GM12873 (cell line): Measurements from ENCODE around the gene ELK3.

Experiments
- TF ChIP-seq, protein P1 (sequence below): IDR thresholded peaks from 2 replicates; pipeline ENCODE4 v1.5.1; 2012; ENCODE audit warnings: low read depth, mild to moderate bottlenecking, moderate library complexity, low read length, control low read depth; ENCODE audit not compliant: insufficient read depth; ENCODE audit errors: missing control alignments

ELK3 gene

DNA sequence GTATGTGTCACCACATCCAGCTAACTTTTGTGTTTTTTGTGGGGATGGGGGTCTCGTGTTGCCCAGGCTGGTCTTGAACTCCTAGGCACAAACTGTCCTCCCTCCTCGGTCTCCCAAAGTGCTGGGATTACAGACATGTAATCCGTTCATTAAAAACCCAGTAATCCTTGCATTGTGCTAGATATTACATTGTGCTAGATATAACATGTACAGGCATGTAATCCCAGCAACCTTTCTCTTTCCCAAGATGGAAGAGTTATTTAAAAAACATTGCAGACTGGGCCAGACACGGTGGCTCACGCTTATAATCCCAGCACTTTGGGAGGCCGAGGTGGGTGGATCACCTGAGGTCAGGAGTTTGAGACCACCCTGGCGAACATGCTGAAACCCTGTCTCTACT lies 19.7 kb downstream of the ELK3 start:
- TF ChIP-seq, protein P1, sequence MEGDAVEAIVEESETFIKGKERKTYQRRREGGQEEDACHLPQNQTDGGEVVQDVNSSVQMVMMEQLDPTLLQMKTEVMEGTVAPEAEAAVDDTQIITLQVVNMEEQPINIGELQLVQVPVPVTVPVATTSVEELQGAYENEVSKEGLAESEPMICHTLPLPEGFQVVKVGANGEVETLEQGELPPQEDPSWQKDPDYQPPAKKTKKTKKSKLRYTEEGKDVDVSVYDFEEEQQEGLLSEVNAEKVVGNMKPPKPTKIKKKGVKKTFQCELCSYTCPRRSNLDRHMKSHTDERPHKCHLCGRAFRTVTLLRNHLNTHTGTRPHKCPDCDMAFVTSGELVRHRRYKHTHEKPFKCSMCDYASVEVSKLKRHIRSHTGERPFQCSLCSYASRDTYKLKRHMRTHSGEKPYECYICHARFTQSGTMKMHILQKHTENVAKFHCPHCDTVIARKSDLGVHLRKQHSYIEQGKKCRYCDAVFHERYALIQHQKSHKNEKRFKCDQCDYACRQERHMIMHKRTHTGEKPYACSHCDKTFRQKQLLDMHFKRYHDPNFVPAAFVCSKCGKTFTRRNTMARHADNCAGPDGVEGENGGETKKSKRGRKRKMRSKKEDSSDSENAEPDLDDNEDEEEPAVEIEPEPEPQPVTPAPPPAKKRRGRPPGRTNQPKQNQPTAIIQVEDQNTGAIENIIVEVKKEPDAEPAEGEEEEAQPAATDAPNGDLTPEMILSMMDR: no peak

DNA sequence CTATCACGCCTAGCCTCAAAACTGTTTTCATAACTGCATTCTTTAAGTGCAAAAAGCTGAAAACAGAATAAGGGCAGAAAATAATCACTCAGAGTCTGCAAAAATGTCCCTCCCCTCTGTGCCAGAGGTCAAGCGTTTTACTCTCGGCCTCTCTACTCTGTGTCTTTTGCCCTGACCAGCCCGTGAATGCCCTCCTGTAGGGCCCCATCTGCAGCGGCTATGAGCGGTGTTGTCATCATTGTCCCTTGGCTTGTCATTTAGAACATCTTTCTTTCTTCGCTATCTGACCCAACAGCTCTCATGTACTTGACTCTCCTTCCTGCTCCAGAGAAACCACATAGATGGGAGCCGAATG lies 21.7 kb downstream of the ELK3 start:
- TF ChIP-seq, protein P1: no peak

DNA sequence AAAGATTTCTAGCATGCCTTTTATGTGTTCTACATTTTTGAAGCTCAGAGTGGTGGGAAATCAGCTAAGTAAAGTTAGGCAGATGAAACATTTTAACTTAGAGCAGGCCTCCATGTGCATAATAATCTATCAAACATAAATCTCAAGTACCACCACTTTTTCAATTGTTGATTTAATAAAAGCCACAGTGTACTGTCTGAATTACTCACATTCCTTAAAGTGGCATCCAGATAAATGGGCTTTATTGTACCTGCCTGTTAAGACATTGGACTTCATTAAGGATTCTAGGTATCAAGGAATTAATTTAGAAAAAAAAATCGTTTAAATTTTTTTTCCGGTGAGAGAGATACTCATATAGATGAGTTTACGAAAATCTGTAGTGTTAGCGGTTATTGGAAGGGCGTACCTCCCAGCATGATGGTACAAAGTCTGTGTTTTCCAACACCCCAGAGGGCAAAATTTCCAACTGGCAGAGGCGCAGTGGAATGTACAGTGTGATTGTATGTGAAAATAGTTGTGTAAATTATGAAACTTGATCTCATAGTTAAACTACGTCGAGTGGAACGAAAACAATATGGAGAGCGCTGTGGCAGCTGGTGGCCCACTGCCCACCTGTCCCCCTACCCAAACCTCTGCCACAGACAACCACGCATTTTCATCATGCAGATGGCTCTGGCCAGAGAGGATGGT lies 25.0 kb downstream of the ELK3 start:
- TF ChIP-seq, protein P1: no peak

DNA sequence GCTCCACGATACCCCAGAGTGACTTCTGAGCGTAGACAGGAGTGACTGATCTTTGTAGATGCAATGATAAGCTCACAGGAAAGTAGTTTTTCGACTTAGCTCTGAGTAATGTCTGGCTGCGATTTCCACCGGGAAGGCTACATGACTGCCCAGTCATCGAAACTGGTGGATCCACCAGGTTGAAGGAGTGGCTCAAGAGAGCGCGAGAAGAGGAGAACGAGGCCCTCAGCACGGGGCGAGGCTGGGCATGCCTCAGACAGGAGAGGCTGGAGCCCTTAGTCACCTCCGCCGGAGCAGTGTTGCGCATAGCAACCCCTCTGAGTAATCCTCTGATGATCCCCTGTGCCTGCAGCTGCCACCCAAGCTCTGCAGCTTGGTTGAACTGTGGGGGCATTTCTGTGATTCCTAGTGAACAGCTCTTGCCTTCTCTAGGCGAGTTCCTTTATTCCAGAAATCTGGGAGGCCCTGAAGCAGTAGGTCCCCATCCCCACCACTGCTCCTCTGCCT lies 25.6 kb downstream of the ELK3 start:
- TF ChIP-seq, protein P1: no peak

DNA sequence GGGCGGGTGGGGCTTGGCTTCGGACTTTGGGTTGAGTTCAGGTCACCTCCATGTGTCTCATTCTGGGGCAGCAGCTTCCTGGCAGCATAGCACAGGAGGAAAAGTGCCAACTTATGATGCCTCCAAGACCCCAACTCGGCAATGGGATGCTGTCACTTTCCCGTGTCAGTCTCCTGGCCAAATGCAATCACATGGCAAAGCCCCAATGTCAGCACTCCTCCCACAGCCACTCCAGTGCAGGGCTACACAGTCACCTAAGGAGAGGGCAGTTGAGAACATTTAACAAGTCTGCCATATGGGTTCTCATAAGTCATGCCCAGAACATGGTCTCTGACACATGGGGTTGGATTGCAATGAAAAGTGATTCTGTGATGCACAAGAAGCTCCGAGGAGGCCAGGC lies 26.7 kb downstream of the ELK3 start:
- TF ChIP-seq, protein P1: no peak

DNA sequence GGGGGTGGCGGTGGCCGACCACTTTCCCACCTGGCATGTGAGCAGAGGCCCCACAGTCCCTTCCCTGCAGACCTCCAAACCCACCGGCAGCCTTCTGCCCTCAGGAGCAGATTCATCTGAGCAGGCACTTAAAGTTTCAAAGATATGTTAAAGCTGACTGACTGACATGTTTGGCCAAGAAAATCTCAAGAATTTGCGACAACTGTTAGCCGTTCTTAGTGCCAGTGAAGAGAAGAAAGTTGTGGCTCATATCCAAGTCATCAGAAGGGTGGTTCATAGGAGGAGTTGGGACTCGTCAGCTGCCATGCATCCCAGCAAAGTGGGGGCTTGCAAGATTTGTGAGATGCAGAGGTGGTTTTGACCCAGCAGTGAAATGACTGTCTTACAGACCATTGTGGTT lies 27.2 kb downstream of the ELK3 start:
- TF ChIP-seq, protein P1: no peak

DNA sequence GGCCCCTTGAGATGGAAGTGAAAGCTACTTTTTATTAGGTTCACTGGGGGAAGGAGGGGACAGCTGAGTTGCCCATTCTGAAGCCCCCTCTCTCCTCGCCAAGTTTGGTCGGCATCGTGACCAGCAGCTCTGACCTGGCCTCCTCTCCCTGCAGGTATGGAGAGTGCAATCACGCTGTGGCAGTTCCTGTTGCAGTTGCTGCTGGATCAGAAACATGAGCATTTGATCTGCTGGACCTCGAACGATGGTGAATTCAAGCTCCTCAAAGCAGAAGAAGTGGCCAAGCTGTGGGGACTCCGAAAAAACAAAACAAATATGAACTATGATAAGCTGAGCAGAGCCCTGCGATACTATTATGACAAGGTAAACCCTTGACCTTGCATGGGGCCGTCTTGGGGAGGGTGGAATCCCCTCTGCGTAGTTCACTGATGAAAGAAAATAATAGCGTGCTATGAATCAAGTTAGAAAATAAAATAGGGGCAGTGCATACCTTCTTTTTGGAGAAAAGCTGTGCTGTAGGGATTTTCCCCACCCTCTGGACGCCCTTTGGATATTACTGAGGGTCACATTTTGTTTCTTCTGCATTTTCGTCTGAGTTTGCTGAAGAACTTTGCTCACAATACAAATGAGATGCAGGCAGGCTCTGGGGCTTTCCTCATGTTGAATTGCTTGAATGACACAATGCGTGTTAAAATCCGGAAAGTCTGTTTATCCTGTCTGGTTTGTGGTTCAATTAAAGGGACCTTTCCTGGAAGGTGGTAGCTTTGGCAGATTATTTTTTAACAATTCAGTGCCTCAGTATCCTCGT lies 29.4 kb downstream of the ELK3 start:
- TF ChIP-seq, protein P1: no peak
